ENCODE results near the gene WDR17. TPM values are rescaled to one million over a fixed set of nuclear protein-coding genes. Genes with fewer than 3 reads are reported as not detected.

WDR17 gene
- total RNA-seq, 1 experiment from 2014 or later: 1.3 TPM

GRCh38 chr4:176036585-176037205 lies 28.9 kb upstream of the WDR17 start:
- ChIA-PET POLR2A (ENCODE audit: unreplicated experiment) (no interaction called here), CTCF (no interaction called here)
- Histone ChIP-seq H3K4me1 (ENCODE audit: insufficient read depth, low read length) (no peaks in the 10 kb centered on the region), H2AFZ (ENCODE audit: low read length) (no peak overlapping the region), H3K4me3 (ENCODE audit: low read length) (no peak overlapping the region), H3K4me2 (ENCODE audit: low read length) (no peak overlapping the region), H3K36me3 (ENCODE audit: low read depth, low read length) (no peaks in the 10 kb centered on the region), H3K27me3 (ENCODE audit: low read length) (no peaks in the 10 kb centered on the region), H3K27ac (ENCODE audit: low read length) (no peak overlapping the region), H3F3A (ENCODE audit: low read length, unreplicated experiment) (no peaks in the 10 kb centered on the region), H3K9me2 (replicated peaks; ENCODE audit: low read length) (no peaks in the 10 kb centered on the region), H3K9me3 (ENCODE audit: low read length) (no peaks in the 10 kb centered on the region), H3K79me2 (ENCODE audit: low read length) (no peaks in the 10 kb centered on the region), H3K9ac (ENCODE audit: low read length) (no peak overlapping the region), H4K20me1 (ENCODE audit: low read length) (no peaks in the 10 kb centered on the region)
- BruUV-seq (replicated peaks): no TSS peak
- TF ChIP-seq CTCF (conservative IDR thresholded peaks at IDR 0.05; ENCODE audit: low read depth, low read length) (no peak), EZH2phosphoT487 (IDR thresholded peaks at IDR 0.05; ENCODE audit: borderline replicate concordance, low read length) (no peak), EZH2 (IDR thresholded peaks at IDR 0.05; ENCODE audit: low read length, unreplicated experiment) (no peak)
- no peak for ATAC-seq
- intact Hi-C loops (cut with micrococcal nuclease): no loop called here
- DNase-seq: no peak

DNA sequence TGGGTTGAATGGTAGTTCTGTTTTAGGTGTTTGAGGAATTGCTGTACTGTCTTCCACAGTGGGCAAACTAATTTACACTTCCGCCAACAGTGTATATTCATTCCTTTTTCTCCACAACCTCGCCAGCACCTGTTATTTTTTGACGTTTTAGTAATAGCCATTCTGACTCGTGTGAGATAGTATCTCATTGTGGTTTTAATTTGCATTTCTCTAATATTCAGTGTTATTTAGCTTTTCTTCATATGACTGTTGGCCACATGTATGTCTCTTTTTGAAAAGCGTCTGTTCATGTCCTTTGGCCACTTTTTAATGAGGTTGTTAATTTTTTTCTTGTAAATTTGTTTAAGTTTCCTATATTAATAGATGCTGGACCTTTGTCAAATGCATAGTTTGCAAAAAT lies 26.9 kb upstream of the WDR17 start:
- H3K79me2 ChIP-seq (ENCODE audit: low read length): no peaks in the 10 kb centered on the region
- ATAC-seq (no peak), DNase-seq (no peak)
- H3K9ac ChIP-seq (ENCODE audit: low read length): no peak overlapping the region
- no peaks in the 10 kb centered on the region for H3K27me3 ChIP-seq (ENCODE audit: low read length)
- no peak for TF ChIP-seq EZH2phosphoT487 (IDR thresholded peaks at IDR 0.05; ENCODE audit: borderline replicate concordance, low read length)
- no peak for TF ChIP-seq EZH2 (IDR thresholded peaks at IDR 0.05; ENCODE audit: low read length, unreplicated experiment)
- no peak for TF ChIP-seq CTCF (conservative IDR thresholded peaks at IDR 0.05; ENCODE audit: low read depth, low read length)
- no peaks in the 10 kb centered on the region for H3K4me1 ChIP-seq (ENCODE audit: insufficient read depth, low read length)
- H3F3A ChIP-seq (ENCODE audit: low read length, unreplicated experiment): no peaks in the 10 kb centered on the region
- intact Hi-C loops (cut with micrococcal nuclease): no loop called here
- no TSS peak for BruUV-seq (replicated peaks)
- no peak overlapping the region for H3K4me2 ChIP-seq (ENCODE audit: low read length)
- H3K9me3 ChIP-seq (ENCODE audit: low read length): no peaks in the 10 kb centered on the region
- ChIA-PET CTCF (no interaction called here), POLR2A (ENCODE audit: unreplicated experiment) (no interaction called here)
- no peaks in the 10 kb centered on the region for H4K20me1 ChIP-seq (ENCODE audit: low read length)
- H3K36me3 ChIP-seq (ENCODE audit: low read depth, low read length): no peaks in the 10 kb centered on the region
- H3K9me2 ChIP-seq (replicated peaks; ENCODE audit: low read length): no peaks in the 10 kb centered on the region
- no peak overlapping the region for H2AFZ ChIP-seq (ENCODE audit: low read length)
- no peak overlapping the region for H3K4me3 ChIP-seq (ENCODE audit: low read length)
- no peak overlapping the region for H3K27ac ChIP-seq (ENCODE audit: low read length)

DNA sequence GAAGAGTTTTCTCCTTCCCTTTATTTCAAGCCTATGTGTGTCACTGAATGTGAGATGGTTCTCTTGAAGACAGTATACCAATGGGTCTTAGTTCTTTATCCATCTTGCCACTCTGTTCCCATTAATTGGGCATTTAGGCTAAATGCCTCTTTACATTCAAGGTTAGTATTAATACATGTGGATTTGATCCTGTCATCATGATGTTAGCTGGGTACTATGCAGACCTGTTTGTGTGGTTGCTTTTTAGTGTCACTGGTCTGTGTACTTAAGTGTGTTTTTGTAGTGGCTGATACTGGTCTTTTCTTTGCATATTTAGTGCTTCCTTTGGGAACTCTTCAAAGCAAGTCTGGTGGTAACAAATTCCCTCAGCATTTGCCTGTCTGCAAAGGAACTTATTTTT lies 23.4 kb upstream of the WDR17 start:
- ATAC-seq (no peak), DNase-seq (no peak)
- no peaks in the 10 kb centered on the region for H3K27me3 ChIP-seq (ENCODE audit: low read length)
- no peak overlapping the region for H3K4me3 ChIP-seq (ENCODE audit: low read length)
- no peaks in the 10 kb centered on the region for H3F3A ChIP-seq (ENCODE audit: low read length, unreplicated experiment)
- H3K4me2 ChIP-seq (ENCODE audit: low read length): no peak overlapping the region
- no TSS peak for BruUV-seq (replicated peaks)
- no peak overlapping the region for H2AFZ ChIP-seq (ENCODE audit: low read length)
- CTCF ChIA-PET: no interaction called here
- H4K20me1 ChIP-seq (ENCODE audit: low read length): no peaks in the 10 kb centered on the region
- no peaks in the 10 kb centered on the region for H3K4me1 ChIP-seq (ENCODE audit: insufficient read depth, low read length)
- POLR2A ChIA-PET (ENCODE audit: unreplicated experiment): no interaction called here
- no peak for TF ChIP-seq EZH2 (IDR thresholded peaks at IDR 0.05; ENCODE audit: low read length, unreplicated experiment)
- no peak for TF ChIP-seq EZH2phosphoT487 (IDR thresholded peaks at IDR 0.05; ENCODE audit: borderline replicate concordance, low read length)
- TF ChIP-seq CTCF (conservative IDR thresholded peaks at IDR 0.05; ENCODE audit: low read depth, low read length): no peak
- no peaks in the 10 kb centered on the region for H3K9me3 ChIP-seq (ENCODE audit: low read length)
- H3K79me2 ChIP-seq (ENCODE audit: low read length): no peaks in the 10 kb centered on the region
- no peaks in the 10 kb centered on the region for H3K9me2 ChIP-seq (replicated peaks; ENCODE audit: low read length)
- H3K27ac ChIP-seq (ENCODE audit: low read length): no peak overlapping the region
- H3K36me3 ChIP-seq (ENCODE audit: low read depth, low read length): no peaks in the 10 kb centered on the region
- intact Hi-C loops (cut with micrococcal nuclease): no loop called here
- H3K9ac ChIP-seq (ENCODE audit: low read length): no peak overlapping the region
